GM12878 (cell line): ENCODE results near the gene TOP2B. TPM values are rescaled to one million over a fixed set of nuclear protein-coding genes. Genes with fewer than 3 reads are reported as not detected.

Source experiments
- ATAC-seq: fragments of 200-7000 bp; cut with Tn5 transposase; 3 replicates; pipeline ENCODE4 v1.9.1; 2020; ENCODE audit warnings: mild to moderate bottlenecking, moderate library complexity
- Bru-seq: library from RNA; stranded (reverse); fragments of 400-500 nt; gene quantifications from one replicate; lab custom pipeline; 2021; lab: Mats Ljungman, UMichigan
- BruChase-seq, 2 experiments: library from RNA; stranded (reverse); fragments of 400-500 nt; gene quantifications; one replicate each; lab custom pipeline; 2021; lab: Mats Ljungman, UMichigan
- BruUV-seq: library from RNA; stranded (reverse); fragments of 400-500 nt; replicated peaks from 2 replicates; lab custom pipeline; 2021; lab: Mats Ljungman, UMichigan
- CTCF ChIA-PET: fragments of 300-600 bp; sonication (Branson Sonifier 250); formaldehyde crosslinking; extraction: SDS; loops from one replicate; lab custom pipeline; 2021; ENCODE audit warnings: inconsistent platforms; lab: Yijun Ruan, JAX
- POLR2A ChIA-PET: fragments of 350-600 bp; formaldehyde crosslinking; extraction: SDS; loops from one replicate; lab custom pipeline; 2021; ENCODE audit warnings: inconsistent platforms; lab: Charles Lee
- RAD21 ChIA-PET: fragments of 300-600 bp; sonication (Branson Sonifier 250); formaldehyde crosslinking; loops from one replicate; lab custom pipeline; 2023; ENCODE audit warnings: antibody characterized with exemption; ENCODE audit not compliant: unreplicated experiment; lab: Charles Lee
- SMC1A ChIA-PET: fragments of 300-600 bp; sonication (Branson Sonifier 250); formaldehyde crosslinking; loops from one replicate; lab custom pipeline; 2023; ENCODE audit not compliant: unreplicated experiment, uncharacterized antibody; lab: Charles Lee
- DNase-seq: peaks from one replicate; pipeline ENCODE4 v3.0.0-alpha.2; 2011; ENCODE audit warnings: low read depth, low spot score
- FAIRE-seq: peaks from 3 replicates; lab custom pipeline; 2011; peaks lifted over from hg19 to GRCh38; lab: Jason Lieb, UNC
- H2AFZ ChIP-seq: 2 replicates; pipeline ENCODE4 v1.6.0; 2011; ENCODE audit warnings: low read depth, low read length, control low read depth; ENCODE audit not compliant: control insufficient read depth
- H3K27ac ChIP-seq: 2 replicates; pipeline ENCODE4 v1.5.1; 2011; ENCODE audit warnings: control low read depth; ENCODE audit not compliant: control insufficient read depth, insufficient read depth
- H3K27me3 ChIP-seq, 2 experiments: replicated peaks in 1 of 2; 2 replicates each; pipeline versions ENCODE4 v1.6.0 to v1.6.1; 2011; ENCODE audit warnings: low read length in 1 of 2; ENCODE audit not compliant: control insufficient read depth in 2 of 2, insufficient read depth in 2 of 2
- H3K36me3 ChIP-seq, 2 experiments: 2 replicates each; pipeline ENCODE4 v1.5.1; 2011; ENCODE audit warnings: low read length in 1 of 2; ENCODE audit not compliant: control insufficient read depth in 2 of 2, insufficient read depth in 2 of 2
- H3K4me1 ChIP-seq: 2 replicates; pipeline ENCODE4 v1.6.1; 2011; ENCODE audit warnings: mild to moderate bottlenecking, low read length, moderate library complexity, mixed read lengths; ENCODE audit not compliant: control insufficient read depth, insufficient read depth
- H3K4me2 ChIP-seq: 2 replicates; pipeline ENCODE4 v1.6.0; 2011; ENCODE audit warnings: control low read depth; ENCODE audit not compliant: control insufficient read depth, insufficient read depth
- H3K4me3 ChIP-seq: fragments of 200-600 bp; sonication (generic); 2 replicates; pipeline ENCODE4 v1.5.1; 2016
- H3K79me2 ChIP-seq: 2 replicates; pipeline ENCODE4 v1.6.0; 2011; ENCODE audit warnings: low read length; ENCODE audit not compliant: control insufficient read depth, insufficient read depth
- H3K9ac ChIP-seq: 2 replicates; pipeline ENCODE4 v1.8.0; 2011; ENCODE audit warnings: low read length, control low read depth, mixed read lengths; ENCODE audit not compliant: control insufficient read depth, insufficient read depth
- H3K9me3 ChIP-seq: replicated peaks from 3 replicates; pipeline ENCODE4 v1.5.1; 2011; ENCODE audit warnings: mild to moderate bottlenecking, low read length; ENCODE audit not compliant: control insufficient read depth, insufficient read depth
- H4K20me1 ChIP-seq: 2 replicates; pipeline ENCODE4 v1.6.0; 2011; ENCODE audit not compliant: control insufficient read depth, insufficient read depth
- EP300 ChIP-seq, 2 experiments: fragments of 150-350 bp in 1 of 2; IDR thresholded peaks; 2 replicates each; pipeline ENCODE4 v1.6.1; 2011 to 2012; ENCODE audit warnings: low read depth in 2 of 2, low read length in 2 of 2, borderline replicate concordance in 1 of 2, improper control_type of control experiment in 1 of 2, inconsistent platforms in 1 of 2; ENCODE audit not compliant: control insufficient read depth in 1 of 2
- ETV6 ChIP-seq, 2 experiments: fragments of 450-650 bp in 1 of 2; IDR thresholded peaks in 1 of 2; conservative IDR thresholded peaks in 1 of 2; 2 replicates each; pipeline ENCODE4 v1.6.1; 2014; ENCODE audit warnings: antibody characterized with exemption in 1 of 2, borderline replicate concordance in 1 of 2, low read depth in 1 of 2, mild to moderate bottlenecking in 1 of 2, moderate library complexity in 1 of 2
- FOXK2 ChIP-seq: fragments of 450-650 bp; IDR thresholded peaks from 2 replicates; pipeline ENCODE4 v1.6.1; 2017; ENCODE audit warnings: mild to moderate bottlenecking, moderate library complexity
- HDGF ChIP-seq: fragments of 450-650 bp; IDR thresholded peaks from 2 replicates; pipeline ENCODE4 v1.6.1; 2016; ENCODE audit warnings: antibody characterized with exemption
- IKZF2 ChIP-seq, 2 experiments: fragments of 450-650 bp; IDR thresholded peaks; 2 replicates each; pipeline ENCODE4 v1.6.1; 2017; ENCODE audit warnings: mild to moderate bottlenecking in 2 of 2, moderate library complexity in 2 of 2
- JUNB ChIP-seq: IDR thresholded peaks from 2 replicates; pipeline ENCODE4 v1.6.1; 2016; ENCODE audit warnings: antibody characterized with exemption, mild to moderate bottlenecking
- MYB ChIP-seq: fragments of 150-350 bp; IDR thresholded peaks from 2 replicates; pipeline ENCODE4 v1.6.1; 2014; ENCODE audit warnings: mild to moderate bottlenecking, low read depth, low read length, borderline replicate concordance
- MYC ChIP-seq: IDR thresholded peaks from 2 replicates; pipeline ENCODE4 v1.6.1; 2011; ENCODE audit warnings: mild to moderate bottlenecking, low read length, moderate library complexity, inconsistent platforms; ENCODE audit not compliant: insufficient read depth, insufficient replicate concordance, insufficient read length, severe bottlenecking
- PKNOX1 ChIP-seq: fragments of 450-650 bp; IDR thresholded peaks from 2 replicates; pipeline ENCODE4 v1.6.1; 2016; ENCODE audit warnings: mild to moderate bottlenecking
- SKIL ChIP-seq: fragments of 450-650 bp; IDR thresholded peaks from 2 replicates; pipeline ENCODE4 v1.6.1; 2017; ENCODE audit warnings: mild to moderate bottlenecking, low read depth, inconsistent platforms; ENCODE audit not compliant: poor library complexity, severe bottlenecking
- SUPT20H ChIP-seq: IDR thresholded peaks from 2 replicates; pipeline ENCODE4 v1.6.1; 2011; ENCODE audit warnings: low read depth, mild to moderate bottlenecking, low read length, moderate library complexity, borderline replicate concordance; ENCODE audit not compliant: control insufficient read depth
- YY1 ChIP-seq: IDR thresholded peaks from 2 replicates; pipeline ENCODE4 v1.6.1; 2011; ENCODE audit warnings: low read depth, mild to moderate bottlenecking, low read length
- WGBS: methylation state at CpG from one replicate; pipeline ENCODE4 v1.1.6; 2016; ENCODE audit warnings: low lambda C conversion rate; ENCODE audit not compliant: insufficient replicate concordance, insufficient coverage; ENCODE audit errors: missing lambda C conversion rate; 5-methylcytosine and 5-hydroxymethylcytosine counted together
- in situ Hi-C: fragments of 300-500 bp; cut with MboI; formaldehyde crosslinking; loops from 9 replicates; pipeline ENCODE4 v1.14.3; 2018; ENCODE audit warnings: mixed read lengths
- intact Hi-C: fragments of 100-400 bp; cut with micrococcal nuclease; formaldehyde crosslinking; loops from one replicate; pipeline ENCODE4 v1.14.2; 2022; ENCODE audit not compliant: unreplicated experiment
- long read RNA-seq, 2 experiments: library from polyadenylated mRNA; unstranded; transcript quantifications; one replicate each; pipeline ENCODE4 v2.0.0, GENCODE V29; 2019 to 2020
- polyA minus RNA-seq, 3 experiments: library from RNA; depleted of rRNA, polyadenylated mRNA; stranded (reverse); fragments of >200 nt; gene quantifications; 2 replicates each; pipeline ENCODE4 v1.2.3, GENCODE V29; 2011
- polyA plus RNA-seq, 11 experiments: library from polyadenylated mRNA; depleted of rRNA in 4 of 11; unstranded in 6 of 11; stranded (reverse) in 5 of 11; fragments of >200 nt; fragmentation: Nextera tagmentation in 4 of 11; fragmentation: Illumina TruSeq in 1 of 11; extraction: Ambion mirVana in 4 of 11; extraction: Trizol in 1 of 11; gene quantifications; 1 replicate in 1 of 11; 2 replicates in 10 of 11; pipeline versions ENCODE4 v1.2.1 to v1.2.3, GENCODE V29; 2011 to 2016; ENCODE audit warnings: inconsistent platforms in 2 of 11, missing spikeins in 2 of 11, low read depth in 1 of 11
- total RNA-seq, 4 experiments: library from RNA; depleted of rRNA in 3 of 4; stranded (reverse); fragments of >200 nt in 3 of 4; fragmentation: Illumina TruSeq in 1 of 4; extraction: Trizol in 1 of 4; gene quantifications; 2 replicates each; pipeline versions ENCODE4 v1.2.1 to v1.2.3, GENCODE V29; 2013 to 2021

TOP2B gene
- total RNA-seq (2013; cell fraction: nucleolus; rRNA removed) = 273 and 283 TPM in 2 replicates
- 89.9 and 113 TPM in 2 replicates for total RNA-seq (2014; rRNA removed)
- total RNA-seq (2014; rRNA removed; fragmentation: Illumina TruSeq; extraction: Trizol) = 130 and 138 TPM in 2 replicates
- total RNA-seq (2021) = 111 and 116 TPM in 2 replicates
- polyA plus RNA-seq (2011; ENCODE audit: low read depth) = 54.1 TPM
- 119 and 187 TPM in 2 replicates for polyA plus RNA-seq (2011; rRNA removed)
- 23.5 and 32.6 TPM in 2 replicates for polyA plus RNA-seq (2011; cell fraction: cytosol; rRNA removed)
- 63.5 and 80.6 TPM in 2 replicates for polyA plus RNA-seq (2011; cell fraction: nucleus; rRNA removed)
- 65.7 and 75.4 TPM in 2 replicates for polyA plus RNA-seq (2012)
- polyA plus RNA-seq (2014; fragmentation: Illumina TruSeq; extraction: Trizol) = 134 and 183 TPM in 2 replicates
- 10 to 100 TPM; 34.2 to 57.5 TPM for polyA plus RNA-seq (2014; fragmentation: Nextera tagmentation; extraction: Ambion mirVana)
- polyA plus RNA-seq (2014; rRNA removed) = 68.2 and 76.8 TPM in 2 replicates
- 10 to 100 TPM; 28.6 to 69.9 TPM for polyA plus RNA-seq (2016; fragmentation: Nextera tagmentation; extraction: Ambion mirVana)
- 53.8 and 72.5 TPM in 2 replicates for polyA minus RNA-seq (2011; rRNA and poly(A)+ RNA removed)
- polyA minus RNA-seq (2011; cell fraction: cytosol; rRNA and poly(A)+ RNA removed) = 34.5 and 41.5 TPM in 2 replicates
- polyA minus RNA-seq (2011; cell fraction: nucleus; rRNA and poly(A)+ RNA removed) = 59.5 and 79.5 TPM in 2 replicates
- percentile 93 among the genes with signal in this experiment for Bru-seq, nascent RNA
- percentile 96 among the genes with signal in this experiment for BruChase-seq, experiment 1, labeled RNA remaining after a 6-hour chase
- percentile 96 among the genes with signal in this experiment for BruChase-seq, experiment 2, labeled RNA remaining after a 2-hour chase
- long read RNA-seq, experiment 1, partial matches to known transcripts = 7 of 8 reads
- long read RNA-seq, experiment 1, other reads (novel, unspliced or antisense) = 1 of 8 reads
- long read RNA-seq, experiment 2, partial matches to known transcripts = 106 of 122 reads
- long read RNA-seq, experiment 2, other reads (novel, unspliced or antisense) = 16 of 122 reads

DNA sequence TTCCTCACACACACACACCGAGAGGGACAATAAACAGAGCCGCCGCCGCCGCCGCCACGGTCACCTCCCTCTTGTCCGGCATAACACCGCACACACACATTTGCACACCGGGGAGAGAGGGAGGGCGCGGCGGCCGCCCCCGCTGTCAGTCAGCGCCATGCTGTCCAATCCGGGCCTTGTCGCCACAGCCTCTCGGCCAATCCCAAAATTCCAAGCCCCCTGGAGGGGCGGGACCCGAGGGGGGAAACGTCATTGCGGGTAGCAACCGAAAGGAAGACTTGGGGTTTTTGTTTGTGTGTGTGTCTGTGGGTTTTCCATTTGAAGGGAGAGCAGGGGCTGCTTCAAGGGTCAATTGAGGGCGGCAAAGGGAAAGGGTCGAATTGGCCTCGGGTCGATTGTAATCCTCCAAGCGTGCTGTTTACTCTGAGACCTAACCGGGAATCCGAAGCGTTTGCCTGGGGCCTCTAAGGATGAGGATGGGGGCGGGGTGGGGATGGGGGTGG lies at the start of gene TOP2B:
Gene TOP2B, minus strand, starts transcription at position 96 of the 503 bp plus-strand sequence. CDS start 610 bp downstream, outside the sequence.
- peaks cover 47% of the 10 kb centered on the region for H3K79me2 ChIP-seq
- TF ChIP-seq YY1 (peak; percentile 67), MYB (no peak), HDGF (0 out of 2 replicates have a peak, but pooled peaks have one; percentile 45), JUNB (no peak), SUPT20H (no peak), SKIL (peak; percentile 78), FOXK2 (no peak), IKZF2 (IDR thresholded peaks at IDR 0.05) (peak; percentile 81 to 87), EP300 (IDR thresholded peaks at IDR 0.05; ENCODE audit: borderline replicate concordance in 1 of 2, control insufficient read depth in 1 of 2, low read depth in 2 of 2, low read length in 2 of 2) (no peak; a peak in 3 of 4 replicates), MYC (no peak), ETV6 (conservative IDR thresholded peaks at IDR 0.05 in 1 of 2, IDR thresholded peaks at IDR 0.05 in 1 of 2; ENCODE audit: borderline replicate concordance in 1 of 2, low read depth in 1 of 2) (no peak), PKNOX1 (peak; percentile 99)

More for the DNA sequence above, at the start of gene TOP2B:
- Histone ChIP-seq H3K27me3 (no peaks in the 10 kb centered on the region), H4K20me1 (0 out of 2 replicates have a peak, but pooled peaks cover 4% of the 10 kb centered on the region), H3K27ac (peak within 1 kb of the TSS; percentile 92), H3K9me3 (no peaks in the 10 kb centered on the region), H3K36me3 (no peaks in the 10 kb centered on the region), H2AFZ (peak within 1 kb of the TSS; percentile 80), H3K9ac (peak within 1 kb of the TSS; percentile 88), H3K4me3 (peak within 1 kb of the TSS; percentile 72), H3K4me1 (peaks cover 11% of the 10 kb centered on the region), H3K4me2 (peak within 1 kb of the TSS; percentile 98)
- WGBS = under 1% methylated on average over 32 of the region's 33 CpGs
- FAIRE-seq (peak; percentile 95), ATAC-seq (peak; percentile 90), DNase-seq (peak; percentile 81)
- in situ Hi-C loops (loop anchor here (5.0 kb wide), 1 partner anchor 117 kb away; the partner anchor contains the start of gene NGLY1), intact Hi-C loops (loop anchor here (5.0 kb wide), 1 partner anchor 57 kb away; no protein-coding TSS in a partner anchor)
- ChIA-PET SMC1A (interaction anchor here (0.5 to 3.2 kb wide), 7 partner anchors 15 to 189 kb away, joined by 3 to 9 read pairs (median 5); no protein-coding TSS in a partner anchor), CTCF (interaction anchor here (8.4 kb wide), 1 partner anchor 16 kb away, joined by 93 read pairs; no protein-coding TSS in a partner anchor), RAD21 (interaction anchor here (1.4 to 1.7 kb wide), 3 partner anchors 118 to 192 kb away, joined by 3 to 7 read pairs (median 6); partner anchors contain the start of genes NGLY1 and OXSM), POLR2A (interaction anchor here (1.0 to 1.7 kb wide), 2 partner anchors 115 to 125 kb away, joined by 3 to 6 read pairs; partner anchors contain the start of gene OXSM)
- BruUV-seq = no TSS peak
